OCI-LY1 (cell line): ENCODE results near the gene ANKRD2.

Experiments
- CTCF ChIP-seq: fragments of 200-600 bp; sonication (generic), shearing (Covaris generic); IDR thresholded peaks from 2 replicates; pipeline ENCODE4 v1.5.1; 2017; ENCODE audit warnings: mild to moderate bottlenecking, antibody characterized with exemption, low read length, moderate library complexity, mixed read lengths
- EZH2 ChIP-seq: fragments of 200-600 bp; sonication (generic), shearing (Covaris generic); IDR thresholded peaks from 2 replicates; pipeline ENCODE4 v1.8.0; 2017; ENCODE audit warnings: borderline replicate concordance, mixed run types, mild to moderate bottlenecking, antibody characterized with exemption, low read length, moderate library complexity, mixed read lengths

DNA sequence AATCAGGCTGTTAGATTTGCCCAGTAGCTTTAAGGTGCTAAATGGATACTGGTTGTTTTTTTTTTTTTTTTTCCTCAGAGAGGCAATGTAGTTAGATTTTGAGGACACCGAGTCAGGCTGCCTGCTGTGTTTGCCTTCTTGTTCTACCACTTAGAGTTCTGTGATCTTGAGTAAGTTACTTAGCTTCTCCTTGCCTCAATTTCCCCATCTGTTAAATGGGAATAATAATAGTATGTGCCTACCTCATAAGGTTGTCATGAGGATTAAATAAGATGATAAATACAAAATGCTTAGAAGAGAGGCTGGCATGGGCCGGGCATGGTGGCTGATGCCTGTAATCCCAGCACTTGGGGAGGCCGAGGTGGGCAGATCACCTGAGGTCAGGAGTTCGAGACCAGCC is 46.2 kb downstream of the ANKRD2 start:
- TF ChIP-seq EZH2 (no peak), CTCF (no peak)
